AG04450 (cell line): Measurements from ENCODE around the gene MMP11. TPM values are rescaled to one million over a fixed set of nuclear protein-coding genes. Genes with fewer than 3 reads are reported as not detected.

ENCODE experiments used
- CTCF ChIA-PET: fragments of 300-600, 350-600 bp; formaldehyde crosslinking; extraction: SDS; loops from one replicate; lab custom pipeline; 2022; ENCODE audit warnings: antibody characterized with exemption, inconsistent platforms; lab: Charles Lee
- POLR2A ChIA-PET: fragments of 350-600 bp; formaldehyde crosslinking; extraction: SDS; loops from one replicate; lab custom pipeline; 2021; ENCODE audit warnings: antibody characterized with exemption, inconsistent platforms; lab: Yijun Ruan, JAX
- DNase-seq: peaks from one replicate; pipeline ENCODE4 v3.0.0-alpha.2; 2011; ENCODE audit warnings: low read depth, low spot score
- H3K27ac ChIP-seq: one replicate; pipeline ENCODE4 v1.5.1; 2012; ENCODE audit warnings: low read depth, low read length, control low read depth
- H3K27me3 ChIP-seq: one replicate; pipeline ENCODE4 v1.6.0; 2012; ENCODE audit warnings: low read length; ENCODE audit not compliant: control insufficient read depth, insufficient read depth
- H3K4me3 ChIP-seq: 2 replicates; pipeline ENCODE4 v1.5.1; 2011; ENCODE audit warnings: mild to moderate bottlenecking, low read depth, low read length, control low read depth
- H3K9me3 ChIP-seq: 2 replicates; pipeline ENCODE4 v1.5.1; 2012; ENCODE audit warnings: low read length; ENCODE audit not compliant: control insufficient read depth, insufficient read depth
- polyA plus RNA-seq: library from polyadenylated mRNA; depleted of rRNA; stranded (reverse); fragments of >200 nt; gene quantifications from 2 replicates; pipeline ENCODE4 v1.2.3, GENCODE V29; 2011
- TF ChIP-seq, protein P1 (sequence below): IDR thresholded peaks from 2 replicates; pipeline ENCODE4 v1.5.1; 2011; ENCODE audit warnings: low read depth, low read length, control low read depth, inconsistent platforms

MMP11 gene
- polyA plus RNA-seq, 1 experiment = 5.7 TPM

DNA sequence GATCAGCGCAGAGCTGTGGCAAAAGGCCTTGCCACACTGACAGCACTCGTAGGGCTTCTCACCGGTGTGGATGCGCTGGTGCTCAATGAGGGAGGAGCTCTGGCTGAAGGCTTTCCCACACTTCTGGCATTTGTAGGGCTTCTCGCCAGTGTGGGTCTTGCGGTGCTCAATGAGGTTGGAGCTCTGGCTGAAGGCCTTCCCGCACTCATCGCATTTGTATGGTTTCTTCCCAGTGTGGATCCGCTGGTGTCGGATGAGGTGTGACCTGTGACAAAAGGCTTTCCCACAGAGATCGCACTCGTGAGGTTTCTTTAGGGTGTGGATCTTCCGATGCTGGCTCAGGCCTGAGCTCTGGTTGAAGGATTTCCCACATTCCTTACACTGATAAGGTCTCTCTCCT is 28.6 kb upstream of the MMP11 start:
- Histone ChIP-seq H3K9me3 (peaks cover 10% of the 10 kb centered on the region), H3K27ac (no peak overlapping the region), H3K27me3 (no peaks in the 10 kb centered on the region), H3K4me3 (no peak overlapping the region)
- no peak for DNase-seq
- TF ChIP-seq, protein P1, sequence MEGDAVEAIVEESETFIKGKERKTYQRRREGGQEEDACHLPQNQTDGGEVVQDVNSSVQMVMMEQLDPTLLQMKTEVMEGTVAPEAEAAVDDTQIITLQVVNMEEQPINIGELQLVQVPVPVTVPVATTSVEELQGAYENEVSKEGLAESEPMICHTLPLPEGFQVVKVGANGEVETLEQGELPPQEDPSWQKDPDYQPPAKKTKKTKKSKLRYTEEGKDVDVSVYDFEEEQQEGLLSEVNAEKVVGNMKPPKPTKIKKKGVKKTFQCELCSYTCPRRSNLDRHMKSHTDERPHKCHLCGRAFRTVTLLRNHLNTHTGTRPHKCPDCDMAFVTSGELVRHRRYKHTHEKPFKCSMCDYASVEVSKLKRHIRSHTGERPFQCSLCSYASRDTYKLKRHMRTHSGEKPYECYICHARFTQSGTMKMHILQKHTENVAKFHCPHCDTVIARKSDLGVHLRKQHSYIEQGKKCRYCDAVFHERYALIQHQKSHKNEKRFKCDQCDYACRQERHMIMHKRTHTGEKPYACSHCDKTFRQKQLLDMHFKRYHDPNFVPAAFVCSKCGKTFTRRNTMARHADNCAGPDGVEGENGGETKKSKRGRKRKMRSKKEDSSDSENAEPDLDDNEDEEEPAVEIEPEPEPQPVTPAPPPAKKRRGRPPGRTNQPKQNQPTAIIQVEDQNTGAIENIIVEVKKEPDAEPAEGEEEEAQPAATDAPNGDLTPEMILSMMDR = no peak
- POLR2A ChIA-PET = no interaction called here
- CTCF ChIA-PET = no interaction called here

DNA sequence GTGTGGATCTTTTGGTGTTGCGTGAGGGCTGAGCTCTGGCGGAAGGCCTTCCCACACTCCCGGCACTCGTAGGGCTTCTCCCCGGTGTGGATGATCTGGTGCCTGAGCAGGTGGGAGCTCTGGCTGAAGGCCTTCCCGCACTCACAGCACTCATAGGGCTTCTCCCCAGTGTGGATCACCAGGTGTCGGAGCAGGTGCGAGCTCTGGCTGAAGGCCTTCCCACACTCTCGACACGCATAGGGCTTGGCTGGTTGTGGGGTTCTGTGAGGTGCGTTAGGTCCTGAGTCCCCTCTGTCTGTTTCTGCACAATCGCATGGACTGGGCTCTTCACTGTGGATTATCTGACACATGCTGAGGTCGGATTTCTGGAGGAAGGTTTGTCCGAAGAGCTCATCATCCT is 28.2 kb upstream of the MMP11 start:
- POLR2A ChIA-PET = no interaction called here
- Histone ChIP-seq H3K9me3 (peaks cover 10% of the 10 kb centered on the region), H3K27ac (no peak overlapping the region), H3K4me3 (no peak overlapping the region), H3K27me3 (no peaks in the 10 kb centered on the region)
- no peak for DNase-seq
- TF ChIP-seq, protein P1 = no peak
- CTCF ChIA-PET = no interaction called here

DNA sequence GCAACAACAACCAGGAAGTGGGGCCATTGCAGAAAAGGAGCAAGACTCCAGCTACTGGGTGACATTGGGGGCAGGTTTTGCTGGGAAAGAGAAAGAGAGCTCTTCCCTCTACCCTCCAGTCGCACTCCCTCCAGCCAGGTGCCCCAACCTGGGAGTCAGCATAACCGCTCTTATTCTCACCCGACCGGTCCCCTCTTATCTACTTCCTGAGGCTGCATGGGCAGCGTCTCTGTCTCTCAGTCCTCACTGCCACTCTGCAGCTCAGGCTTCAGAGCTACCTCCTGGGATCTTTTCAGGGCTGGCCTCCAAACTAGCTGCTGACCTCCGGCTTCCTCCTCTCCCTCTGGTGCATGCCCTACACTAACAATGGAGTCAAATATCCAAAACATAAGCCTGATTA is 26.9 kb upstream of the MMP11 start:
- Histone ChIP-seq H3K27ac (no peak overlapping the region), H3K9me3 (peaks cover 10% of the 10 kb centered on the region), H3K27me3 (no peaks in the 10 kb centered on the region), H3K4me3 (no peak overlapping the region)
- no peak for DNase-seq
- CTCF ChIA-PET = interaction anchor here (0.9 kb wide), 1 partner anchor 104 kb away, joined by 3 read pairs; no protein-coding TSS in a partner anchor
- POLR2A ChIA-PET = no interaction called here
- TF ChIP-seq, protein P1 = no peak

DNA sequence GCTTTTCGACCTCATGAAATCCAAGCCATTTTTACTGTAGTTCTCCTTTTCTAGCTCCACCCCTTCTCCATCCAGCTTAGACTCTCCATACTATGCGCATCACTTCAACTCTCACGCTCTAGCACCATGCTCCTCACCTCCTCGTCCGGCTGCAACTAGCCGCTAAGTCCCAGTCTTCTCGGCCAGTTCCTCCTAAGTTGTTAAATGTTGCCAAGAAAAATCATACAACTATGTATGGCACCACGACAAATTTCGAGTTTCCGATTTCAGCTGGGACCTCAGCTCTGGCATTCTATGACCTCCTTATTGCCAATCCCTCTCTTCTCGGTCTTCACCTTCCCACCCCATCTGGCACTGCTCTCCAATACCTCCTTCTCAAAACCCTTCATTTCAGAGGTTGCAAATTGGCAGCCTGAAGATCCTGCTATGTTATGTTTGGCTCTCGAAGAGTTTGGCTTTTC is 22.8 kb upstream of the MMP11 start:
- no peak for DNase-seq
- H3K9me3 ChIP-seq = no peaks in the 10 kb centered on the region; the same call in 1 of the 2 replicates
- TF ChIP-seq, protein P1 = no peak
- ChIA-PET POLR2A (interaction anchor here (0.6 to 1.2 kb wide), 2 partner anchors 33 to 297 kb away, joined by 3 to 4 read pairs; no protein-coding TSS in a partner anchor), CTCF (interaction anchor here (1.4 kb wide), 1 partner anchor 21 kb away, joined by 3 read pairs; no protein-coding TSS in a partner anchor)
- peak overlapping the region; percentile 92 for H3K4me3 ChIP-seq
- H3K27ac ChIP-seq = no peak overlapping the region
- no peaks in the 10 kb centered on the region for H3K27me3 ChIP-seq

- no peak for DNase-seq
These were observed 22.3 kb upstream of the MMP11 start for GRCh38 chr22:23750367-23750713.

More at GRCh38 chr22:23750367-23750713, 22.3 kb upstream of the MMP11 start:
- peak overlapping the region; percentile 92 for H3K4me3 ChIP-seq
- no peaks in the 10 kb centered on the region for H3K27me3 ChIP-seq
- POLR2A ChIA-PET = interaction anchor here (0.6 to 1.2 kb wide), 3 partner anchors 12 to 34 kb away, joined by 3 to 4 read pairs (median 3); partner anchors contain the start of gene C22orf15
- no peak overlapping the region for H3K27ac ChIP-seq
- H3K9me3 ChIP-seq = no peaks in the 10 kb centered on the region; the same call in 1 of the 2 replicates
- TF ChIP-seq, protein P1 = no peak
- CTCF ChIA-PET = interaction anchor here (1.5 kb wide), 1 partner anchor 19 kb away, joined by 7 read pairs; no protein-coding TSS in a partner anchor
